Sigmoid colon (tissue), 7 donors: ENCODE results near the gene RFXAP. TPM values are rescaled to one million over a fixed set of nuclear protein-coding genes. Genes with fewer than 3 reads are reported as not detected.

Source experiments
- DNase-seq: peaks from one replicate; pipeline ENCODE4 v3.0.0-alpha.2; 2019
- H3K27ac ChIP-seq, 4 donors: fragments of 200-600 bp; sonication (generic); one replicate each; pipeline ENCODE4 v1.5.1; 2016 to 2019; ENCODE audit warnings: mild to moderate bottlenecking in 1 of 4
- H3K27me3 ChIP-seq, 3 donors: fragments of 200-600 bp; sonication (generic); one replicate each; pipeline ENCODE4 v1.5.1; 2019; ENCODE audit warnings: mild to moderate bottlenecking in 1 of 3
- H3K36me3 ChIP-seq, 4 donors: fragments of 200-600 bp; sonication (generic); one replicate each; pipeline ENCODE4 v1.5.1; 2016 to 2019
- H3K4me1 ChIP-seq, 4 donors: fragments of 200-600 bp; sonication (generic); one replicate each; pipeline ENCODE4 v1.5.1; 2017 to 2019
- H3K4me3 ChIP-seq, 4 donors: fragments of 200-600 bp; sonication (generic); one replicate each; pipeline ENCODE4 v1.5.1; 2017 to 2019; ENCODE audit warnings: mild to moderate bottlenecking in 2 of 4, moderate library complexity in 1 of 4
- H3K9me3 ChIP-seq, 4 donors: fragments of 200-600 bp in 3 of 4; sonication (generic) in 3 of 4; one replicate each; pipeline versions ENCODE4 v1.5.1 to v1.6.1; 2013 to 2019
- EP300 ChIP-seq, 4 donors: sonication (generic); formaldehyde crosslinking; IDR thresholded peaks; one replicate each; pipeline ENCODE4 v1.6.1; 2017; ENCODE audit warnings: antibody characterized with exemption in 4 of 4
- POLR2A ChIP-seq, 2 donors: fragments of 450-650 bp; IDR thresholded peaks; one replicate each; pipeline ENCODE4 v1.6.1; 2016; ENCODE audit warnings: antibody characterized with exemption in 2 of 2, mild to moderate bottlenecking in 2 of 2, moderate library complexity in 2 of 2
- POLR2AphosphoS5 ChIP-seq, 4 donors: sonication (generic); formaldehyde crosslinking; IDR thresholded peaks; one replicate each; pipeline ENCODE4 v1.6.1; 2017; ENCODE audit warnings: antibody characterized with exemption in 4 of 4
- WGBS, 2 donors: extraction: QIAGEN DNeasy Blood & Tissue Kit; methylation state at CpG; one replicate each; pipeline ENCODE4 v1.1.7; 2013; 5-methylcytosine and 5-hydroxymethylcytosine counted together
- intact Hi-C: fragments of 100-400 bp; cut with DNase I; formaldehyde crosslinking; loops from one replicate; pipeline ENCODE4 v1.15.1; 2023
- polyA plus RNA-seq, 3 donors: library from polyadenylated mRNA; stranded (reverse); fragments of 200-250 nt; gene quantifications; one replicate each; pipeline ENCODE4 v1.2.3, GENCODE V29; 2013
- total RNA-seq, 4 donors: library from RNA; depleted of rRNA; stranded (reverse); fragments of >200 nt; gene quantifications; one replicate each; pipeline ENCODE4 v1.1.0, GENCODE V29; 2016
- TF ChIP-seq, protein P1 (sequence below), 4 experiments: fragments of 450-650 bp in 3 of 4; fragments of 200-600 bp in 1 of 4; IDR thresholded peaks; one replicate each; pipeline ENCODE4 v1.5.1; 2016 to 2019; ENCODE audit warnings: antibody characterized with exemption in 4 of 4, mild to moderate bottlenecking in 3 of 4, moderate library complexity in 2 of 4
- donor health status: healthy with polysubstance abuse.
- donor health status: Bipolar disorder and iron deficiency.
- donor health status: healthy.

Gene RFXAP
- total and polyA plus RNA-seq, 7 donors, result 0.60 to 8.3 (median 5.4) TPM

DNA sequence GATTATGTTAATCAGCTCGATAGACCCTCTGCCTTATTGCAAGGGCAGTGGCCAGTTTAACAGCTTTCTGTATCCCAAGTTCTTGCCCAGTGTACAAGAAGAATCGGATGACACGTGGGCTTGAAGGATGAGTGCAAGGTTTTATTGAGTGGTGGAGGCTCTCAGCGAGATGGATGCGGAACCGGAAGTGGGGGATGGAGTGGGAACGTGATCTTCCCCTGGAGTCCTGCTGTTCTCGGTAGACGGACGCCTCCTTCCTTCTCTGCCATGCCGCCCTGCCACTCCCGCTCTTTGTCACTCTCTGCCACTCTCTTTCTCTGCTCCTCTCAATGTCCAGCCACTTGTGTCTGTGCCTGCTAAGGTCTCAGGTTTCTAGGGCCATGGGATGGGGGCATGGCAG is 21.0 kb downstream of the RFXAP start:
- H3K36me3 ChIP-seq, result no peaks in the 10 kb centered on the region
- H3K4me1 ChIP-seq, result peaks cover 0 to 3% (median under 1%) of the 10 kb centered on the region in 4 donors
- H3K9me3 ChIP-seq, result no peaks in the 10 kb centered on the region
- 93 to 96% methylated on average over 12 of the region's 12 CpGs for WGBS, 2 donors
- no peak for DNase-seq
- H3K27ac ChIP-seq, result no peak overlapping the region
- intact Hi-C loops, result no loop called here
- no peak overlapping the region for H3K4me3 ChIP-seq
- TF ChIP-seq, protein P1, sequence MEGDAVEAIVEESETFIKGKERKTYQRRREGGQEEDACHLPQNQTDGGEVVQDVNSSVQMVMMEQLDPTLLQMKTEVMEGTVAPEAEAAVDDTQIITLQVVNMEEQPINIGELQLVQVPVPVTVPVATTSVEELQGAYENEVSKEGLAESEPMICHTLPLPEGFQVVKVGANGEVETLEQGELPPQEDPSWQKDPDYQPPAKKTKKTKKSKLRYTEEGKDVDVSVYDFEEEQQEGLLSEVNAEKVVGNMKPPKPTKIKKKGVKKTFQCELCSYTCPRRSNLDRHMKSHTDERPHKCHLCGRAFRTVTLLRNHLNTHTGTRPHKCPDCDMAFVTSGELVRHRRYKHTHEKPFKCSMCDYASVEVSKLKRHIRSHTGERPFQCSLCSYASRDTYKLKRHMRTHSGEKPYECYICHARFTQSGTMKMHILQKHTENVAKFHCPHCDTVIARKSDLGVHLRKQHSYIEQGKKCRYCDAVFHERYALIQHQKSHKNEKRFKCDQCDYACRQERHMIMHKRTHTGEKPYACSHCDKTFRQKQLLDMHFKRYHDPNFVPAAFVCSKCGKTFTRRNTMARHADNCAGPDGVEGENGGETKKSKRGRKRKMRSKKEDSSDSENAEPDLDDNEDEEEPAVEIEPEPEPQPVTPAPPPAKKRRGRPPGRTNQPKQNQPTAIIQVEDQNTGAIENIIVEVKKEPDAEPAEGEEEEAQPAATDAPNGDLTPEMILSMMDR (IDR thresholded peaks at IDR 0.05), result no peak
- TF ChIP-seq POLR2A (IDR thresholded peaks at IDR 0.05) (no peak), EP300 (IDR thresholded peaks at IDR 0.05) (no peak), POLR2AphosphoS5 (IDR thresholded peaks at IDR 0.05) (no peak)
- H3K27me3 ChIP-seq, result no peaks in the 10 kb centered on the region

DNA sequence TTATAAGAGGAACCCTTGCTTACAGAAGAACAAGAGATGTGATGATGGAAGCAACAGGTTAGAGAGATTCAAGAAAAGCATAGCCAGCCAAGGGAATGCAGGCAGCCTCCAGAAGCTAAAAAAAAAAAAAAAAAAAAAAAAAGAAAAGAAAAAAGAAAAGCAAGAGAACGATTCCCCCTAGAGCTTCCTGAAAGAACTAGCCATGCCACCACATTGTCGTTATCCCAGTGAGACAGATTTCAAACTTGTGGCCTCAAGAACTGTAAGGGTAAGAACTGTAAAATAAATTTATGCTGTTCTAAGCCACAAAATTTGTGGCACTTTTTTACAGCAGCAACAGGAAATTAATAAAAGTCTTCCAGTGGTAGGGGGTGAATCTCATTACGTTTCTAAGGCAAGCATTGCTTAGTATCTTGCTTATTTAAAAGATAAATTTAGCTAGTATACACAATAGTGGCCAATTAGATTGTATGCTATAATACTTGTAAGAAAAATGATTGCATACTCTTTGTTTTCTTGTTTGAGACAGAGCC is 21.8 kb downstream of the RFXAP start:
- 60 to 71% methylated on average over 3 of the region's 3 CpGs for WGBS, 2 donors
- no peak overlapping the region for H3K4me3 ChIP-seq
- H3K27me3 ChIP-seq, result no peaks in the 10 kb centered on the region
- no peaks in the 10 kb centered on the region for H3K9me3 ChIP-seq
- H3K27ac ChIP-seq, result no peak overlapping the region
- H3K36me3 ChIP-seq, result no peaks in the 10 kb centered on the region
- H3K4me1 ChIP-seq, result peaks cover 0 to 6% (median 2%) of the 10 kb centered on the region in 4 donors
- TF ChIP-seq POLR2AphosphoS5 (IDR thresholded peaks at IDR 0.05), result no peak
- TF ChIP-seq, protein P1 (IDR thresholded peaks at IDR 0.05), result no peak
- TF ChIP-seq POLR2A (IDR thresholded peaks at IDR 0.05), result no peak
- no peak for TF ChIP-seq EP300 (IDR thresholded peaks at IDR 0.05)
- intact Hi-C loops, result no loop called here
- no peak for DNase-seq

DNA sequence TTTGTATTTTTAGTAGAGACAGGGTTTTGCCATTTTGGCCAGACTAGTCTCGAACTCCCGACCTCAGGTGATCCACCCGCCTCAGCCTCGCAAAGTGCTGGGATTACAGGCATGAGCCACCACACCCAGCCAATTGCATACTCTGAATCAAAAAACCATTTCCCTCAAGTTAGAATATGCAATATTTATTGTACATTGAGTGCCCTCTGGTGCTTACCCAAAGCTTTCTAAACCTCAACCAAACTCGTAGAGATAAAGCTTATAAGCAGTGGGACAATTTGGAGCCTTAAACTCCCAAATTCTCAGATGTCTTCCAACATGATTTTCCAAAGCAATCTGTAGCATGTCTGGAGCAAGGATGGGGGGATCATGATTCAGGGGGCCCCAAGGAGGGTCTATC is 22.4 kb downstream of the RFXAP start:
- no peaks in the 10 kb centered on the region for H3K9me3 ChIP-seq
- WGBS, 2 donors, result 61 to 85% methylated on average over 5 of the region's 5 CpGs
- intact Hi-C loops, result no loop called here
- H3K4me3 ChIP-seq, result no peak overlapping the region
- H3K36me3 ChIP-seq, result no peaks in the 10 kb centered on the region
- no peak overlapping the region for H3K27ac ChIP-seq
- no peak for DNase-seq
- H3K4me1 ChIP-seq, result peaks cover 0 to 6% (median 2%) of the 10 kb centered on the region in 4 donors
- H3K27me3 ChIP-seq, result no peaks in the 10 kb centered on the region
- TF ChIP-seq, protein P1 (IDR thresholded peaks at IDR 0.05), result no peak
- no peak for TF ChIP-seq POLR2A (IDR thresholded peaks at IDR 0.05)
- no peak for TF ChIP-seq POLR2AphosphoS5 (IDR thresholded peaks at IDR 0.05)
- no peak for TF ChIP-seq EP300 (IDR thresholded peaks at IDR 0.05)

DNA sequence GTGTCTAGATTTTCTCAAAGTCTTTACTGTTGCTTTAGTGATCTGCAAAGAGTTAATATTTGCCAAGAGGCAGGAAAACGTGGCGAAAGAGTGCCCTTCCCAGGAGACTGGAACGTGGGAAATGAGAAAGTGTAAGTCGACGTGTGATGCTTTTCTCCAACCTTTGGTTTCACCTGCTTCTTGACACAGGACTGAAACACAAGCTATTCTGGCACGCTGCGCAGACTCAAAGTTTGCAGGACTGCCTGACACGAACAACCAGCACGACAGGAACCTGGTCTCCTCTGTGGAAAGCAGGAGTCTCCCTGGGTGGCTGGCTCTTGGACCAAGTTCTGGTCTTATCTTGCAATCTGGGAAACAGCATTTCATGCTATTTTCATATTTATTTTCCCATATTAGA is 28.6 kb downstream of the RFXAP start:
- Histone ChIP-seq H3K36me3 (peaks cover 0 to 6% (median 2%) of the 10 kb centered on the region in 4 donors), H3K4me3 (no peak overlapping the region), H3K27me3 (no peaks in the 10 kb centered on the region), H3K9me3 (no peaks in the 10 kb centered on the region), H3K27ac (no peak overlapping the region), H3K4me1 (peaks cover 0 to 6% (median 2%) of the 10 kb centered on the region in 4 donors)
- TF ChIP-seq POLR2AphosphoS5 (IDR thresholded peaks at IDR 0.05), result no peak
- TF ChIP-seq POLR2A (IDR thresholded peaks at IDR 0.05), result no peak
- TF ChIP-seq, protein P1 (IDR thresholded peaks at IDR 0.05), result no peak
- TF ChIP-seq EP300 (IDR thresholded peaks at IDR 0.05), result no peak
- 70 to 81% methylated on average over 9 of the region's 9 CpGs for WGBS, 2 donors
- DNase-seq, result no peak
- intact Hi-C loops, result no loop called here
